Nephron progenitor cell (in vitro differentiated cells): Measurements from ENCODE around the gene TMEM145.

Source experiments
- DNase-seq: peaks from one replicate; pipeline ENCODE4 v3.0.0; 2021
- H3K27ac Mint-ChIP-seq: 2 replicates; pipeline ENCODE4 v1.8.0; 2021; ENCODE audit warnings: mild to moderate bottlenecking, moderate library complexity, mixed read lengths
- H3K27me3 Mint-ChIP-seq: 2 replicates; pipeline ENCODE4 v1.8.0; 2021; ENCODE audit warnings: mild to moderate bottlenecking, low read depth, mixed read lengths; ENCODE audit not compliant: poor library complexity
- H3K36me3 Mint-ChIP-seq: 2 replicates; pipeline ENCODE4 v1.8.0; 2021; ENCODE audit warnings: low read depth, mixed read lengths
- H3K4me1 Mint-ChIP-seq: 2 replicates; pipeline ENCODE4 v1.8.0; 2021; ENCODE audit warnings: mixed read lengths
- H3K4me3 Mint-ChIP-seq: 2 replicates; pipeline ENCODE4 v1.8.0; 2021; ENCODE audit warnings: mild to moderate bottlenecking, moderate library complexity, mixed read lengths
- H3K9me3 Mint-ChIP-seq: 2 replicates; pipeline ENCODE4 v1.8.0; 2021; ENCODE audit warnings: mild to moderate bottlenecking, moderate library complexity, mixed read lengths
- TF ChIP-seq, protein P1 (sequence below): fragments of 200-600 bp; sonication (generic); IDR thresholded peaks from 2 replicates; pipeline ENCODE4 v1.5.0; 2021; ENCODE audit warnings: antibody characterized with exemption

The TMEM145 gene

DNA sequence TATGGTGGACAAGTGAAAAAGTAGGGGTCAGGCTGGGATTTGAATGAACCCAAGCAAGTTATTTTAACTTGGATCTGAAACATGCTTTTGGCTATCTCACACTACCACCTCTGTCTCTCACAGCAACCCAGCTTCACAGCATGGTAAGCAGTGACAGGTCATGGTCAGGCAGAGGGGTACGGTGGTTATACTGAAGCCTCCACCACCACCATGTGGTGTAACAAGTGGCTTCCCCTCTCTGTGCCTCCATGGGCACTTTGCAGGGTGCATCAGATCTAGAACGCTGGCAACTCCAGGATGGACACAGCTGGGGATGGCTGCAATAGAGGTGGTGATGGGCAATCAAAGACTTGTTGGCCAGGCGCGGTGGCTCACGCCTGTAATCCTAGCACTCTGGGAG is 739 bp upstream of the TMEM145 start:
- peaks cover 21% of the 10 kb centered on the region for H3K4me1 Mint-ChIP-seq
- H3K9me3 Mint-ChIP-seq = peaks cover 4% of the 10 kb centered on the region
- H3K36me3 Mint-ChIP-seq = no peaks in the 10 kb centered on the region
- TF ChIP-seq, protein P1, sequence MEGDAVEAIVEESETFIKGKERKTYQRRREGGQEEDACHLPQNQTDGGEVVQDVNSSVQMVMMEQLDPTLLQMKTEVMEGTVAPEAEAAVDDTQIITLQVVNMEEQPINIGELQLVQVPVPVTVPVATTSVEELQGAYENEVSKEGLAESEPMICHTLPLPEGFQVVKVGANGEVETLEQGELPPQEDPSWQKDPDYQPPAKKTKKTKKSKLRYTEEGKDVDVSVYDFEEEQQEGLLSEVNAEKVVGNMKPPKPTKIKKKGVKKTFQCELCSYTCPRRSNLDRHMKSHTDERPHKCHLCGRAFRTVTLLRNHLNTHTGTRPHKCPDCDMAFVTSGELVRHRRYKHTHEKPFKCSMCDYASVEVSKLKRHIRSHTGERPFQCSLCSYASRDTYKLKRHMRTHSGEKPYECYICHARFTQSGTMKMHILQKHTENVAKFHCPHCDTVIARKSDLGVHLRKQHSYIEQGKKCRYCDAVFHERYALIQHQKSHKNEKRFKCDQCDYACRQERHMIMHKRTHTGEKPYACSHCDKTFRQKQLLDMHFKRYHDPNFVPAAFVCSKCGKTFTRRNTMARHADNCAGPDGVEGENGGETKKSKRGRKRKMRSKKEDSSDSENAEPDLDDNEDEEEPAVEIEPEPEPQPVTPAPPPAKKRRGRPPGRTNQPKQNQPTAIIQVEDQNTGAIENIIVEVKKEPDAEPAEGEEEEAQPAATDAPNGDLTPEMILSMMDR = no peak
- no peak for DNase-seq
- H3K27ac Mint-ChIP-seq = no peak overlapping the region
- H3K27me3 Mint-ChIP-seq = peaks cover 62% of the 10 kb centered on the region
- H3K4me3 Mint-ChIP-seq = peak overlapping the region; percentile 81

DNA sequence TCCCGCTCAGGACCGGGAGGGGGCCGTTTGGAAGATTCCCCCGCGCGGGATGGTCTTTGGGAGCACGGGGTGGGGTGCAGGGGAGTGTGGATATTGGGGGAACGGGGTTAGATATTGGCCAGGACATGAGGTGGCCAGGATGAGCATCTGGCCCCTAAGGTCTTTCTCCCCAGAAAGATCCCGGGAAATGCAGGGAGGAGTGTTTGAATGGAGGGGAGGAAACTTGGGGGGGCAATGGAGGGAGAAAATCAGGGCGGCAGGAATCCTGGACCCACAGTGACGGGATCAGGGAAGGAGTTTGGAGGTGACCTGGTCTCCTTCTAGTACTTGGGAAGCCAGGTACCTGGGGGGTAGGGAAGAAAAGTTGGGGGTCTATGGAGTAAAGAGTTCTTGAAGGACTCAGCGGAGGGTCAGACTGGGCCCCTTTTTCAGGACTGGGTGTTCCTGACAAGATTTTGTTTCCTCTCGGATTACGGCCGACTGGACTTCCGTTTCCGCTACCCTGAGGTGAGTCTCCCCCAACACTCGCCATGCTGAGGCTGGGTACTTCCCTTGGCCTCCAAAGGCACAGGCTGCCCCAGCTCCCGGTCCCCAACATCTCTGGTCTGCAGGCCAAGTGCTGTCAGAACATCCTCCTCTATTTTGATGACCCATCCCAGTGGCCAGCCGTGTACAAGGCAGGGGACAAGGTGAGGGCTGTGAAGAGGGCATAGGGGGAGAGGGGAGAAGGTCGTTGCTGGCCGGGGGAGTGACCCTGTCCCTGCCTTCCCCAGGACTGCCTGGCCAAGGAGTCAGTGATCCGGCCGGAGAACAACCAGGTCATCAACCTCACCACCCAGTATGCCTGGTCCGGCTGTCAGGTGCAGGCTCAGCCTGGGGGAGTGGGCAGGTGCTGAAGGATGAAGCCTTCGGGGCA is 989 bp downstream of the TMEM145 start:
- Mint-ChIP-seq H3K9me3 (no peaks in the 10 kb centered on the region), H3K4me3 (peak overlapping the region; percentile 77), H3K27me3 (peaks cover 75% of the 10 kb centered on the region), H3K27ac (no peak overlapping the region), H3K4me1 (peaks cover 23% of the 10 kb centered on the region), H3K36me3 (no peaks in the 10 kb centered on the region)
- DNase-seq = no peak
- TF ChIP-seq, protein P1 = no peak

DNA sequence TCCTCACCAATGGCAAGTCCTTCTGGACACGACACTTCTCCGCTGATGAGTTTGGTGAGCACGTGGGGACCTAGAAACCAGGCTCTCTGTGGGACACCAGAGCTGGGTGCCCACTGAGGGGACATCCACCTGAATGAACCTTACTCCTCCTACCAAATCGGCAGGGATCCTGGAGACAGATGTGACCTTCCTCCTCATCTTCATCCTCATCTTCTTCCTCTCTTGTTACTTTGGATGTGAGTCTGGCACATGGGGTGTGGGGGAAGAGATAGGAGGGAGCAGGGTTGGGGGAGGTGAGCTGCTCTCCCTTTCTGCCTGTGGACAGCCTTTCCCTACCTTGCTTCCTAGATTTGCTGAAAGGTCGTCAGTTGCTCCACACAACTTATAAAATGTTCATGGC is 1.9 kb downstream of the TMEM145 start:
- Mint-ChIP-seq H3K27ac (no peak overlapping the region), H3K4me3 (peak overlapping the region; percentile 57), H3K9me3 (no peaks in the 10 kb centered on the region), H3K27me3 (peaks cover 84% of the 10 kb centered on the region), H3K4me1 (peaks cover 23% of the 10 kb centered on the region), H3K36me3 (no peaks in the 10 kb centered on the region)
- TF ChIP-seq, protein P1 = no peak
- DNase-seq = no peak

DNA sequence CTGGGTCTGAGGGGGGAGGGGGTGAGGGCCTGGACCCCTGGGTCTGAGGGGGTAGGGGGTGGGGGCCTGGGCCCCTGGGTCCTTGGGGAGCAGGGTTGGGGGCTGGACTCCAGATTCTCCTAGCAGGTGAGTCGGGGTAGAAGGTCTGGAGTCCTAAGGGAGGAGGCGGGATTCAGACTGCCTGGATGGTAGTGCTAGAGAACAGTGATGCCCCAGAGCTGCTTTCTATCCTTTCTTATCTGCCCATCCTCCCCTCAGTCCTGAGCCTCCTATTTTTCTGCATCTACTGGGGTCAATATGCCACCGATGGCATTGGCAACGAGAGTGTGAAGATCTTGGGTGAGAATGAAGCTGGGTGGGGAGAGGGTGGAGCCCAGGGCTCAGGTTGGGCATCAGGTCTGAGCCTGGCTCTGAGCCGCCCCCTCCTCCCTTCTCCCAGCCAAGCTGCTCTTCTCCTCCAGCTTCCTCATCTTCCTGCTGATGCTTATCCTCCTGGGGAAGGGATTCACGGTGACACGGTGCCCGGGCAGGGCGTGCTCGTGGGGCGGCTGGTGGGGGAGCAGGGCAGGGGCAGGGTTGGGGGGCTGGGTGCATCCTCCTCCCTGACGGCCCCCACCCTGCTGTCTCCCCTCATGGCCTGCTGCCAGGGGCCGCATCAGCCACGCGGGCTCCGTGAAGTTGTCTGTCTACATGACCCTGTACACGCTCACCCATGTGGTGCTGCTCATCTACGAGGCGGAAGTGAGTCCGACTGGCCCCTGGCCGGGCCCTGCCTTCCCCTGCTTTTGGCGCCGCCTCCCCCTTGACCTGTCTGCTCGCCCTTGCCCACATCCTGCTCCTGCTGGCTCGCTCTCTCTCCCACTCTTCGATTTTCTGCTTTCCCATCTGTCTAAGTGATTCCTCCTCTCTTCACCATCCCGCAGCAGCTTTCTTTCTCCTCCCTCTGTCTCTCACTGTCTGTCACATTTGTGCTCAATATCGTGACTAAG is 3.4 kb downstream of the TMEM145 start:
- Mint-ChIP-seq H3K9me3 (no peaks in the 10 kb centered on the region), H3K27ac (no peak overlapping the region), H3K4me3 (no peak overlapping the region), H3K27me3 (peaks cover 88% of the 10 kb centered on the region), H3K36me3 (no peaks in the 10 kb centered on the region), H3K4me1 (peaks cover 23% of the 10 kb centered on the region)
- no peak for DNase-seq
- TF ChIP-seq, protein P1 = no peak

DNA sequence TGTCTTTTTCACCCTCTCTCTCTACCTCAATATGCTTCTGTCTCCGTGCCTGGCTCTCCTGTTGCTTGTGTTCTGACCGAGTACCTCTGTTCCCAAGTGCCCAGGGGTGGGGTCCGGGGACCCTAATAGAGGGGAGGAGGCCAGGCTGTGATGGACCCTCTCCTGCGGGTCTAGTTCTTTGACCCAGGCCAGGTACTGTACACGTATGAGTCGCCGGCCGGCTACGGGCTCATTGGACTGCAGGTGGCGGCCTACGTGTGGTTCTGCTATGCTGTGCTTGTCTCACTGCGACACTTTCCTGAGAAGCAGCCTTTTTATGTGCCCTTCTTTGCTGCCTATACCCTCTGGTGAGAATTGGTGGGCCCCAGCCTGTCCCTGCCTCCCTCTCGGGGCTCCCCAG is 4.4 kb downstream of the TMEM145 start:
- H3K4me1 Mint-ChIP-seq = peaks cover 23% of the 10 kb centered on the region
- no peaks in the 10 kb centered on the region for H3K36me3 Mint-ChIP-seq
- TF ChIP-seq, protein P1 = no peak
- H3K27ac Mint-ChIP-seq = no peak overlapping the region
- no peak for DNase-seq
- no peak overlapping the region for H3K4me3 Mint-ChIP-seq
- no peaks in the 10 kb centered on the region for H3K9me3 Mint-ChIP-seq
- peaks cover 88% of the 10 kb centered on the region for H3K27me3 Mint-ChIP-seq
